ENCODE measurements around the gene SCGB1D2. TPM values are rescaled to one million over a fixed set of nuclear protein-coding genes. Genes with fewer than 3 reads are reported as not detected.

SCGB1D2 gene
- total and polyA plus RNA-seq, 10 of the 15 experiments (the other 5 are each of a cell fraction or from before 2014, with no cell fraction given), result 0.48 TPM; not detected in 9

GRCh38 chr11:62251698-62252097, 9.7 kb downstream of the SCGB1D2 start:
- CTCF ChIA-PET, result no interaction called here
- H3K36me3 ChIP-seq (ENCODE audit: control insufficient read depth in 2 of 2, insufficient read depth in 2 of 2, low read length in 1 of 2), result no peaks in the 10 kb centered on the region
- in situ Hi-C loops (cut with MboI), result no loop called here
- DNase-seq (ENCODE audit: low read depth, low spot score) (no peak), FAIRE-seq (no peak), ATAC-seq (no peak)
- H3K27me3 ChIP-seq (replicated peaks in 1 of 2; ENCODE audit: control insufficient read depth in 2 of 2, insufficient read depth in 2 of 2, low read length in 1 of 2), result no peaks in the 10 kb centered on the region
- TF ChIP-seq IKZF2 (IDR thresholded peaks at IDR 0.05), result no peak
- no peak for TF ChIP-seq ZNF384 (IDR thresholded peaks at IDR 0.05; ENCODE audit: borderline replicate concordance, low read depth, low read length)
- TF ChIP-seq ZSCAN29 (IDR thresholded peaks at IDR 0.05), result no peak
- intact Hi-C loops (cut with micrococcal nuclease; ENCODE audit: unreplicated experiment), result no loop called here
- BruUV-seq (replicated peaks), result no TSS peak
- peaks cover 9% of the 10 kb centered on the region; the same call in 2 of the 3 replicates for H3K9me3 ChIP-seq (replicated peaks; ENCODE audit: control insufficient read depth, insufficient read depth, low read length)
- no peak overlapping the region for H3K4me3 ChIP-seq
- 16% methylated on average over 4 of the region's 4 CpGs for WGBS (ENCODE audit: insufficient coverage, insufficient replicate concordance, low lambda C conversion rate, missing lambda C conversion rate)
- SMC1A ChIA-PET (ENCODE audit: uncharacterized antibody, unreplicated experiment), result interaction anchor here (0.5 kb wide), 1 partner anchor 14 kb away, joined by 3 read pairs; no protein-coding TSS in a partner anchor
- no peak overlapping the region for H3K4me2 ChIP-seq (ENCODE audit: control insufficient read depth, insufficient read depth)
- H3K79me2 ChIP-seq (ENCODE audit: control insufficient read depth, insufficient read depth, low read length), result no peaks in the 10 kb centered on the region
- no peak overlapping the region for H3K27ac ChIP-seq (ENCODE audit: control insufficient read depth, insufficient read depth)
- no peak overlapping the region for H2AFZ ChIP-seq (ENCODE audit: control insufficient read depth, low read depth, low read length)
- RAD21 ChIA-PET (ENCODE audit: unreplicated experiment), result no interaction called here
- no peak overlapping the region for H3K9ac ChIP-seq (ENCODE audit: control insufficient read depth, insufficient read depth, low read length)
- POLR2A ChIA-PET, result no interaction called here
- H3K4me1 ChIP-seq (ENCODE audit: control insufficient read depth, insufficient read depth, low read length), result no peaks in the 10 kb centered on the region
- H4K20me1 ChIP-seq (ENCODE audit: control insufficient read depth, insufficient read depth), result no peaks in the 10 kb centered on the region

- Histone ChIP-seq H3K4me2 (ENCODE audit: control insufficient read depth, insufficient read depth) (no peak overlapping the region), H3K4me1 (ENCODE audit: control insufficient read depth, insufficient read depth, low read length) (no peaks in the 10 kb centered on the region), H3K79me2 (ENCODE audit: control insufficient read depth, insufficient read depth, low read length) (no peaks in the 10 kb centered on the region), H3K9ac (ENCODE audit: control insufficient read depth, insufficient read depth, low read length) (no peak overlapping the region), H3K36me3 (ENCODE audit: control insufficient read depth in 2 of 2, insufficient read depth in 2 of 2, low read length in 1 of 2) (no peaks in the 10 kb centered on the region), H3K9me3 (replicated peaks; ENCODE audit: control insufficient read depth, insufficient read depth, low read length) (peaks cover 9% of the 10 kb centered on the region; the same call in 2 of the 3 replicates), H3K27ac (ENCODE audit: control insufficient read depth, insufficient read depth) (no peak overlapping the region), H4K20me1 (ENCODE audit: control insufficient read depth, insufficient read depth) (no peaks in the 10 kb centered on the region), H3K27me3 (replicated peaks in 1 of 2; ENCODE audit: control insufficient read depth in 2 of 2, insufficient read depth in 2 of 2, low read length in 1 of 2) (no peaks in the 10 kb centered on the region), H2AFZ (ENCODE audit: control insufficient read depth, low read depth, low read length) (no peak overlapping the region), H3K4me3 (no peak overlapping the region)
- BruUV-seq (replicated peaks), result no TSS peak
- 8% methylated on average over 3 of the region's 3 CpGs for WGBS (ENCODE audit: insufficient coverage, insufficient replicate concordance, low lambda C conversion rate, missing lambda C conversion rate)
- in situ Hi-C loops (cut with MboI) (no loop called here), intact Hi-C loops (cut with micrococcal nuclease; ENCODE audit: unreplicated experiment) (no loop called here)
- POLR2A ChIA-PET, result no interaction called here
- no peak for TF ChIP-seq RB1 (IDR thresholded peaks at IDR 0.05; ENCODE audit: borderline replicate concordance)
- no peak for TF ChIP-seq PAX8 (IDR thresholded peaks at IDR 0.05)
- no peak for TF ChIP-seq MXI1 (IDR thresholded peaks at IDR 0.05; ENCODE audit: low read depth, low read length)
- TF ChIP-seq RAD21 (IDR thresholded peaks at IDR 0.05; ENCODE audit: insufficient read depth, low read depth, low read length), result no peak
- TF ChIP-seq, protein P1, sequence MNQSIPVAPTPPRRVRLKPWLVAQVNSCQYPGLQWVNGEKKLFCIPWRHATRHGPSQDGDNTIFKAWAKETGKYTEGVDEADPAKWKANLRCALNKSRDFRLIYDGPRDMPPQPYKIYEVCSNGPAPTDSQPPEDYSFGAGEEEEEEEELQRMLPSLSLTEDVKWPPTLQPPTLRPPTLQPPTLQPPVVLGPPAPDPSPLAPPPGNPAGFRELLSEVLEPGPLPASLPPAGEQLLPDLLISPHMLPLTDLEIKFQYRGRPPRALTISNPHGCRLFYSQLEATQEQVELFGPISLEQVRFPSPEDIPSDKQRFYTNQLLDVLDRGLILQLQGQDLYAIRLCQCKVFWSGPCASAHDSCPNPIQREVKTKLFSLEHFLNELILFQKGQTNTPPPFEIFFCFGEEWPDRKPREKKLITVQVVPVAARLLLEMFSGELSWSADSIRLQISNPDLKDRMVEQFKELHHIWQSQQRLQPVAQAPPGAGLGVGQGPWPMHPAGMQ (IDR thresholded peaks at IDR 0.05; ENCODE audit: borderline replicate concordance), result no peak
- no peak for TF ChIP-seq SPI1 (IDR thresholded peaks at IDR 0.05; ENCODE audit: borderline replicate concordance, insufficient read depth, low read depth, low read length)
- no peak for TF ChIP-seq NR2F1 (conservative IDR thresholded peaks at IDR 0.05)
- TF ChIP-seq POLR2AphosphoS5 (IDR thresholded peaks at IDR 0.05; ENCODE audit: low read length), result no peak
- TF ChIP-seq, protein P2, sequence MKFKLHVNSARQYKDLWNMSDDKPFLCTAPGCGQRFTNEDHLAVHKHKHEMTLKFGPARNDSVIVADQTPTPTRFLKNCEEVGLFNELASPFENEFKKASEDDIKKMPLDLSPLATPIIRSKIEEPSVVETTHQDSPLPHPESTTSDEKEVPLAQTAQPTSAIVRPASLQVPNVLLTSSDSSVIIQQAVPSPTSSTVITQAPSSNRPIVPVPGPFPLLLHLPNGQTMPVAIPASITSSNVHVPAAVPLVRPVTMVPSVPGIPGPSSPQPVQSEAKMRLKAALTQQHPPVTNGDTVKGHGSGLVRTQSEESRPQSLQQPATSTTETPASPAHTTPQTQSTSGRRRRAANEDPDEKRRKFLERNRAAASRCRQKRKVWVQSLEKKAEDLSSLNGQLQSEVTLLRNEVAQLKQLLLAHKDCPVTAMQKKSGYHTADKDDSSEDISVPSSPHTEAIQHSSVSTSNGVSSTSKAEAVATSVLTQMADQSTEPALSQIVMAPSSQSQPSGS (IDR thresholded peaks at IDR 0.05; ENCODE audit: low read length), result no peak
- no peak for TF ChIP-seq ZBED1 (IDR thresholded peaks at IDR 0.05; ENCODE audit: borderline replicate concordance)
- no peak for TF ChIP-seq FOXK2 (IDR thresholded peaks at IDR 0.05)
- no peak for TF ChIP-seq NFXL1 (IDR thresholded peaks at IDR 0.05; ENCODE audit: borderline replicate concordance)
- CTCF ChIA-PET, result no interaction called here
- no peak for FAIRE-seq
- no peak for ATAC-seq
- RAD21 ChIA-PET (ENCODE audit: unreplicated experiment), result interaction anchor here (0.6 kb wide), 1 partner anchor 107 kb away, joined by 3 read pairs; no protein-coding TSS in a partner anchor
- SMC1A ChIA-PET (ENCODE audit: uncharacterized antibody, unreplicated experiment), result no interaction called here
- DNase-seq (ENCODE audit: low read depth, low spot score), result no peak
Observed at GRCh38 chr11:62253999-62254542, 12.0 kb downstream of the SCGB1D2 start.
